Amygdala (tissue), 56 donors: Measurements from ENCODE around the gene IL1R2.

Source experiments
- DNase-seq, 56 donors: peaks; one replicate each; lab custom pipeline; 2025; lab: John Stamatoyannopoulos, UW

Gene IL1R2

DNA sequence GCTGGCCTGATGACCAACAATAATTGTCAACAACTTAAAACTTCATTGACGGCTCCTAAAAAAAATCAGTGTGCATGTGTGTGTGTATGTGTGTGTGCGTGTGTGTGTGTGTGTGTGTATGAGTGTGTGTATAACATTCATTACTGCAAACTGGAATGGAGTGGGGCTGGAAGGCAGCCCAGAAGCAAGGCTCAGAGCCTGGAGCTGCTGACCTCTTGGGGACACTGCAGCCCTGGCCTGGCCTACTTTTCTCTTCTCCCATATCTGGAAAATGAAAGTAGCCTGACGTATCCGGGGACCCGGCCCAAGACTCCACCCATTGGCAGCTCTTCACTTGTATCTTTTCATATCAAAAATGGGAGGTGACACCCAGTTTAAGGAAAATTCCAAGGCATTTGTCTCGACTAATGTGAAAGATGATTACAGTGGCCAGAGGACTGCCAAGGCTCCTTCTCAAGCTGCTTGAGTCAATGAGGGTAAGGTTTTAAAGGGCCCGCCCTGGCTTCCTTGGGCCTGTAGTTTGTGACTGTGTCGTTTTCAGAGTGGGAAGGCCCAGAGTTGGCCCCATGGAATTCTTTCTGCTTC lies 78.4 kb downstream of the IL1R2 start:
- peak in 14 of 56 donors; percentile 14 to 47 (median 24) for DNase-seq

DNA sequence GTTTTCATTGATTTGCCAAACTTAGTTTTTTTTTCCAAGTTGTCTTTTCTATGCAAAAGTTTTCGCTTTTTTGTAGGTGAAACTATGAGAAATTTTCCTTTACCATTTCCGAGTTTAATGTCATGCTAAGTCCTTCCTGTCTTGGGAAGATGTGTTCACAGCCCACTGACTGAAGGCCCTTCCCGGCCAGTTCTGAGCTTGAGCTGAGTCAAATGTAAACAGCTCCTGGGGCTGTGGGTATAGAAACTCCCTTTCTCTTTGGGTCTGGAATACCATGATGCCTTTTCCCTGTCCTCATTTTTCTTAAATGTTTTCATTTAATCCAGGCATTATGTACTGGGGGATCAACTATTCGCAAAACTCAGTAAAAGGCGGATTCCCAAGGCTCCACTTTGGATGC lies 81.0 kb downstream of the IL1R2 start:
- no peak for DNase-seq

DNA sequence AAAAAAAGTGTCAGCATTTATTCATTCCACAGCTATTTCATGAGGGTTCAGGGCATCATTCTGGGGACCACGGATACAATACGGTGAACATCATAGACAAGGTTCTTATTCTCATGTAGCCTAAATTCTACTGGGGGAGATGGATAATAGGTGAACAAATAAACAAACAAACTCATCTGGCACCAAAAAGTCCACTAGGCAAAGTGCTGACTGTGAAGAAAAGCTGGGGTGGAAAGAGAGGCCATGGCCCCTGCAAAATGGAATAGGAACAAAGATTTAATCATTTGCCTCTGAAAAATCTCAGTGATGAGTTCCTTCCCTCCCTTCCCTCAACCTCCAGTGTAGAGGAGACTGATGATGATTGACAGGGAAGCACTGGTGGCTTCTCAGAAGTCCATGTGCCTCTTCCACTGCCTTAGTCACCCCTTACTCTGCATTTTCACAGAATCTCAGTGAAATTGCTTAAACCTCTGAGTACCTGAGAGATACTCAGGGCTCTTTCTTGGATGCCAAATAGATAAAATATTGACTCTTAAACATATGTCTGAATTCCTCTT lies 81.5 kb downstream of the IL1R2 start:
- no peak for DNase-seq

- DNase-seq: no peak
These were observed 82.5 kb downstream of the IL1R2 start for GRCh38 chr2:102074152-102074783.

- no peak for DNase-seq
These were observed 83.7 kb downstream of the IL1R2 start for GRCh38 chr2:102075479-102075878.

DNA sequence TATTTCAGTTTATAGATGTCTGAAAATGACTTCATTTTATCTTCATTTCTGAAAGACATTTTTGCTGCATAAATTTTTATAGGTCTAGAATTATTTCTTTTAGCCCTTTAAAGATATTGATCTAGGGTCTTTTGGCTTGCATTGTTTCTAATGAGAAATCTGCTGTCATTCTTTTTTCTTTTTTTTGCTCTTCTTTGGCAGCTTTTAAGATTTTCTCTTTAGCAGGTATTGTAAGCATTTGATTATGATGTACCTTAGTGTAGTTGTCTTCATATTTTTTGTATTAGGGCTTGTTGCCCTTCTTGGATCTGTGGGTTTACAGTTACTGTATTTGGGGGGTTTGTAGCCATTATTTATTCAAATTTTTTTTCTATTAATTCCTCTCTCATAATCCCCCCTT lies 84.8 kb downstream of the IL1R2 start:
- no peak for DNase-seq
